Muscle layer of duodenum (tissue), 2 donors: ENCODE data around the gene IGF2BP2.

Experiments used
- H3K27ac ChIP-seq: one replicate; pipeline ENCODE4 v1.7.0; 2013; ENCODE audit warnings: mild to moderate bottlenecking, low read length
- H3K27me3 ChIP-seq: one replicate; pipeline ENCODE4 v1.7.0; 2013; ENCODE audit warnings: low read depth, mild to moderate bottlenecking, control low read depth, low read length
- H3K36me3 ChIP-seq, 2 donors: one replicate each; pipeline ENCODE4 v1.7.0; 2013; ENCODE audit warnings: low read length in 2 of 2, control low read depth in 1 of 2, mild to moderate bottlenecking in 1 of 2; ENCODE audit not compliant: insufficient read depth in 2 of 2, control insufficient read depth in 1 of 2
- H3K4me1 ChIP-seq, 2 donors: one replicate each; pipeline ENCODE4 v1.7.0; 2013; ENCODE audit warnings: low read length in 2 of 2, mild to moderate bottlenecking in 2 of 2, control low read depth in 1 of 2, moderate library complexity in 1 of 2; ENCODE audit not compliant: insufficient read depth in 2 of 2, control insufficient read depth in 1 of 2
- H3K4me3 ChIP-seq, 2 donors: one replicate each; pipeline ENCODE4 v1.7.0; 2013; ENCODE audit warnings: low read length in 2 of 2, low read depth in 1 of 2, mild to moderate bottlenecking in 1 of 2
- H3K9me3 ChIP-seq, 2 donors: one replicate each; pipeline ENCODE4 v1.7.0; 2013; ENCODE audit warnings: low read length in 2 of 2, control low read depth in 1 of 2, mild to moderate bottlenecking in 1 of 2; ENCODE audit not compliant: control insufficient read depth in 1 of 2
- donor health status: healthy.

Gene IGF2BP2

GRCh38 chr3:185825006-185825638, at the start of gene IGF2BP2:
IGF2BP2 (minus strand) TSS chr3:185825042; CDS start chr3:185824960, 82 bp downstream.
- H3K9me3 ChIP-seq, result no peaks in the 10 kb centered on the region
- no peak within 1 kb of the TSS for H3K27ac ChIP-seq
- peaks cover 3 to 31% of the 10 kb centered on the region in 2 donors for H3K4me1 ChIP-seq
- no peaks in the 10 kb centered on the region for H3K36me3 ChIP-seq
- no peaks in the 10 kb centered on the region for H3K27me3 ChIP-seq
- peak within 1 kb of the TSS; percentile 55 to 75 for H3K4me3 ChIP-seq

GRCh38 chr3:185874119-185874518, 49.3 kb upstream of the IGF2BP2 start:
- no peaks in the 10 kb centered on the region for H3K36me3 ChIP-seq
- H3K4me3 ChIP-seq, result no peak overlapping the region
- no peaks in the 10 kb centered on the region for H3K9me3 ChIP-seq
- H3K27ac ChIP-seq, result no peak overlapping the region
- H3K4me1 ChIP-seq, result no peaks in the 10 kb centered on the region
- H3K27me3 ChIP-seq, result no peaks in the 10 kb centered on the region

- H3K4me3 ChIP-seq, result no peak overlapping the region
- peaks cover 0 to 2% of the 10 kb centered on the region in 2 donors for H3K9me3 ChIP-seq
- H3K27ac ChIP-seq, result no peak overlapping the region
- no peaks in the 10 kb centered on the region for H3K36me3 ChIP-seq
- H3K27me3 ChIP-seq, result no peaks in the 10 kb centered on the region
- H3K4me1 ChIP-seq, result no peaks in the 10 kb centered on the region
Observed at GRCh38 chr3:185867650-185868049, 42.8 kb upstream of the IGF2BP2 start.

GRCh38 chr3:185866995-185867394, 42.2 kb upstream of the IGF2BP2 start:
- H3K27me3 ChIP-seq, result no peaks in the 10 kb centered on the region
- H3K4me1 ChIP-seq, result no peaks in the 10 kb centered on the region
- H3K9me3 ChIP-seq, result peaks cover 0 to 2% of the 10 kb centered on the region in 2 donors
- H3K4me3 ChIP-seq, result no peak overlapping the region
- no peak overlapping the region for H3K27ac ChIP-seq
- no peaks in the 10 kb centered on the region for H3K36me3 ChIP-seq

GRCh38 chr3:185866555-185866954, 41.7 kb upstream of the IGF2BP2 start:
- Histone ChIP-seq H3K27me3 (no peaks in the 10 kb centered on the region), H3K9me3 (peaks cover 0 to 2% of the 10 kb centered on the region in 2 donors), H3K36me3 (no peaks in the 10 kb centered on the region), H3K4me1 (no peaks in the 10 kb centered on the region), H3K4me3 (no peak overlapping the region), H3K27ac (no peak overlapping the region)

- Histone ChIP-seq H3K4me1 (no peaks in the 10 kb centered on the region), H3K27me3 (no peaks in the 10 kb centered on the region), H3K27ac (no peak overlapping the region), H3K4me3 (no peak overlapping the region), H3K36me3 (no peaks in the 10 kb centered on the region), H3K9me3 (peaks cover 0 to 2% of the 10 kb centered on the region in 2 donors)
Observed at GRCh38 chr3:185865247-185865646, 40.4 kb upstream of the IGF2BP2 start.

- Histone ChIP-seq H3K27ac (no peak overlapping the region), H3K4me3 (no peak overlapping the region), H3K9me3 (peaks cover 0 to 2% of the 10 kb centered on the region in 2 donors), H3K27me3 (no peaks in the 10 kb centered on the region), H3K36me3 (no peaks in the 10 kb centered on the region), H3K4me1 (no peaks in the 10 kb centered on the region)
Observed at GRCh38 chr3:185864767-185865166, 39.9 kb upstream of the IGF2BP2 start.

GRCh38 chr3:185862920-185863319, 38.1 kb upstream of the IGF2BP2 start:
- H3K27me3 ChIP-seq, result no peaks in the 10 kb centered on the region
- H3K4me3 ChIP-seq, result no peak overlapping the region
- H3K4me1 ChIP-seq, result no peaks in the 10 kb centered on the region
- no peaks in the 10 kb centered on the region for H3K36me3 ChIP-seq
- H3K9me3 ChIP-seq, result no peaks in the 10 kb centered on the region
- no peak overlapping the region for H3K27ac ChIP-seq

- Histone ChIP-seq H3K9me3 (peaks cover 6 to 9% of the 10 kb centered on the region in 2 donors), H3K36me3 (no peaks in the 10 kb centered on the region), H3K27me3 (no peaks in the 10 kb centered on the region), H3K4me1 (no peaks in the 10 kb centered on the region), H3K4me3 (no peak overlapping the region), H3K27ac (no peak overlapping the region)
Observed at GRCh38 chr3:185859294-185859972, 34.6 kb upstream of the IGF2BP2 start.

GRCh38 chr3:185858502-185859225, 33.8 kb upstream of the IGF2BP2 start:
- H3K36me3 ChIP-seq, result no peaks in the 10 kb centered on the region
- H3K4me1 ChIP-seq, result no peaks in the 10 kb centered on the region
- no peak overlapping the region for H3K4me3 ChIP-seq
- peaks cover 6 to 9% of the 10 kb centered on the region in 2 donors for H3K9me3 ChIP-seq
- no peaks in the 10 kb centered on the region for H3K27me3 ChIP-seq
- no peak overlapping the region for H3K27ac ChIP-seq

GRCh38 chr3:185857208-185857607, 32.4 kb upstream of the IGF2BP2 start:
- Histone ChIP-seq H3K4me1 (no peaks in the 10 kb centered on the region), H3K4me3 (no peak overlapping the region), H3K9me3 (peaks cover 6 to 9% of the 10 kb centered on the region in 2 donors), H3K27me3 (no peaks in the 10 kb centered on the region), H3K27ac (no peak overlapping the region), H3K36me3 (no peaks in the 10 kb centered on the region)
